ENCODE results near the gene RAB22A.
A peak's percentile ranks its signal among the peaks of the same experiment; 100 is the strongest.
"Not testable (repeated sequence)": the region's sequence is repeated elsewhere in the genome, so short reads cannot be mapped to it uniquely, and the experiment has no call there.

RAB22A gene

DNA sequence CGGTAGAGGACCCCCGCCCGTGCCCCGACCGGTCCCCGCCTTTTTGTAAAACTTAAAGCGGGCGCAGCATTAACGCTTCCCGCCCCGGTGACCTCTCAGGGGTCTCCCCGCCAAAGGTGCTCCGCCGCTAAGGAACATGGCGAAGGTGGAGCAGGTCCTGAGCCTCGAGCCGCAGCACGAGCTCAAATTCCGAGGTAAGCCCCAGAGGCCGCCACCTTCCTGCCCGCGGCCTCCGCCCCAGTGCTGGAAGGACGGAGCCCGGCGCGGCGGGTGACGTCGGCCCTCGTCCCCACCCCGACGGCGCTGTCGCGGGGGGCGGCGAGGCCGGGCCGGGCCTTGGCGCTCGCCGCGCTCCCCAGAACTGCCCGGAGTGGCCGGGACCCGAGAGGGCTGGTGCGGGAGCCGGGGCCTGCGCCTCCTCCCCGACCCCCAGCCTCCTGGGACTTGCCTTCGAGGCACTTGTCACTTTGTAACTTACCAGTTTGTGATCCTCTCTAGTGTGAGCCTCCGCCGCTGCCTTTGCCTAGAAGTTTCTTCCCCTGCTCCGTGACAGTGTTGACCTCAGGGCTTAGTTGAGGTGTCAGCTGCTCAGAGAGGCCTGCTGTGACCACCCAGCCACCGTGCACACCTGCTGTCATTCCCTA lies 79.9 kb downstream of the RAB22A start:
- peak in 1 of 2 donors; percentile 13 for DNase-seq

DNA sequence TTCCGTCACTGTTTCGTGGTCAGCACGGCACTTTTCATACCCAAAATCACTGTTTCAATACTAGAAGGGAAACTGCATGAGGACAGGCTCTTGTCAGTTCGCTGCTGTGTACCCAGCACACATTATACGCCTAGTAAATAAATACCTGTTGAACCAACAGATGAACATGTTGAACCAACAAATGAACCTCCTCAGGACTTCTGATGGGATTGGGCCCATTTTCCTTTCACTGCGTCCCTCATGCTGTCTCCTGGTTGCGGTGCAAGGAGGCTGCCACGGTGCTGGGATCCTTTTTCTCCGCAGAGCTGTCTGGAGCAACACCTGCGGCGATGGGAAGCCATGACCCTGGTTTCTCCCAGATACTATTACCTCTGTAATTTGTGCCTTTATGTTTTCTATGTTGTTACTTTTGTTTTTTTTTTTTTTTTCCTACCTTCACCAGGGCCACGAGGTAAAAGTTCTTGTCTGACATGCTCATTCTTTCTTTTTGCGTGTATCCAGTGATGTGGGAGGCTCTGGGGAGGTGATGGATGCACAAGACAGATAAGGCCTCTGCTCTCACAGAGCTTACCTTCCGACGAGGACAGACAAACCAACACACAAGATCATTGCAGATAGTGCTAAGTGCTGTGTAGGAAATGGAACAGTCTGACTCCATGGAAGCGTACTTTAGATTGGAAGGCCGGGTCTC lies 80.6 kb downstream of the RAB22A start:
- DNase-seq = no peak

DNA sequence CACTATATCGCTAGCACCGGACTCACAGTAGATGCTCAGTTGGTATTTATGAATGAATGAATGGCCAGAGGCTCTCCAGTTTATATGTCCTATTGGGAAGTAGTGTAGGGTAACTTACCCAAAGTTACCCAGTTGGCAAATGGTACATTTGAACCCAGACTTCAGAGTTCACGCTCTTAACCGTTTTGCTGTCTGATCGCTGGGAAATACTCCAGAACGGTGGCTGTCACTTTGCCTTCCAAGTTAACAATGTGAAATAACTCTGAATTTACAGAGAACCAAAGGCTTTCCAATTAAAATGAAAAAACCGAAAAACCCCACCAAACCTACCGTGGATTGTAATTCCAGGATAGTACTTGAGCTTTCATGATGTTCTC lies 81.1 kb downstream of the RAB22A start:
- no peak for DNase-seq

DNA sequence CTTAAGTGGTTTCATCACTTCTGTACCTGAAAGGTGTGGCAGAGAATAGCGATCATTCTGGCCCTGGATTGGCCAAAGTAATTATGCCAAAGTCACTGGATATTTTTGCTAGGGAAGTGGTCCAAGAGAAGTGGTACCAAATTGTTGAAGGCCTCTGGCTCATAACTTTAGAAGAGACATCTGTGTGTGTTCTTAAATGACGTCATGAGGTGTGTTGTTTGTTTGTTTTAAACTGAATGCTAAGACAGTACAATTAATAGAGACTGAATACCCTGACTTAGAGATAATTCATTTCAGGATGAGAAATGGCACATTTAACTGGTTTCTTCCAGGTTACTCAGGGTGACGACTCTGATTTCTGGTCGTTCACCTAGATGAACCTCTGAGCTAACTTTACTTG lies 82.8 kb downstream of the RAB22A start:
- DNase-seq = no peak

DNA sequence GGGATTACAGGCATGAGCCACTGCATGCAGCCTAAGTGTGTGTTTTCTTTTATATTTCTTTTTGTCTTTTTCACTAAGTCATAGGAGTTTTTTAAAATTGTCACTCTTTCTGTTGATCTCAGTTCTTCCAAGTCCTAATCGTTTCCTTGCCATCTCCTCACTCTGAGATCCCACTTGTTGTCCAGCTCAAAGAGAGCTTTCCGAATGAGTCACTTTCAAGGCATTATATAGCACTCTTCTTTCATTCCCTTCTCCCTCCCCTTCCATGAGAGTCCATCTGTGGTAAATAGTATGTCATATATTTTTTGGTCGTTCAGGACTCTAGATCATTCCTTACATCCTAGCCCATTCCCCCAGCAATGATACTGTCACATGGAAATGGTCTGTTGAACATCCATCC lies 83.8 kb downstream of the RAB22A start:
- DNase-seq = no peak

DNA sequence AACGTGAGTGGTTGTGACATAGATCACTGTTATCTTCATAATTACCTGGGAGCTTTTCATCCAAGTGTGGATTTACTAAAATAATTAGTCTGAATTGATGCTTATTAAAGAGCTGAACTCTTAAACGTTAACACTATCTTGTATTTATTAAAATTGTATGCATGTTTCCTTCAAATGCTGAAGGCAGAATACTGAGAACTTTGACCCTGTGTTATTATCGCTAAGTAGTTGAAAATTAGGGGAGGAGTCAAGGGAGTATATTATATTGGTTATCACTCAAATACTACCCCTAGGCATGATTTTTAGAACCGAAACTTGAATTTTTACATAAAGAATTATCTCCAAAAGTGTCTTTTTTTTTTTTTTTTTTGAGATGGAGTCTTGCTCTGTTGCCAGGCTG lies 85.3 kb downstream of the RAB22A start:
- no peak for DNase-seq

DNA sequence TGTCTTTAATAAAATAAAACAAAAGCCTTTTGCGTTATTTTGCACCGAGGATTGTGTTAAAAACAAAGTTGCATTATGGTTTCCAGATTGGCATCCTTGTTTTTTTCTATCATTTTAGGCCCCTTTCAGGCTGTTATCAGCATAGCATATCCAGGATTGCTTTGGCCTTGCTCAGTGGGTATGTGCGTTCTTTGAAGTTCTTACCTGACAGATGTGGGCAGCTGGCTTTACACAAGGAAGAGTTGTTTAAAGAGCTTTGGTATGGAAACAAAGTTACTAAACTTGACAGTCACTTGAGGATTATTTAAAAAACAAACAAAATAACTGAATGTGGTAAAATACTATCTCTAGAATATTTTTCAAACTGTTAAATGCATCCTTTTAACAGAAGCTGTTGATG lies 86.1 kb downstream of the RAB22A start:
- DNase-seq = no peak

DNA sequence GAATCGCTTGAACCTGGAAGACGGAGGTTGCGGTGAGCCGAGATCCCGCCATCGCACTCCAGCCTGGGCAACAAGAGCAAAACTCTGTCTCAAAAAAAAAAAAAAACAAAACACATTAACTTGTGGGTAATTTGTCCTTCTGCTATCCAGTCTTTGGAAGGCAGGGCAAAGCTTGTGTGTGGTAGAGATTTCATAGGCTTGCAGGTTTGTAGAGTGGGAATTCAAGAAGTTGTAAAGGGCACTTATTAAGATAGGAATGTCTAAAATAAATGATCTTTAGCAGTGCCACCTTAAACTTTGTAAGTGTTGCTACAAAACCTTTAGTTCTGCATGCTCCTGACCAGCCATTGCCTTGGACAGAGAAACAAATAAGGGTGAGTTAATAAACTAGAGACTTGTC lies 87.9 kb downstream of the RAB22A start:
- no peak for DNase-seq

DNA sequence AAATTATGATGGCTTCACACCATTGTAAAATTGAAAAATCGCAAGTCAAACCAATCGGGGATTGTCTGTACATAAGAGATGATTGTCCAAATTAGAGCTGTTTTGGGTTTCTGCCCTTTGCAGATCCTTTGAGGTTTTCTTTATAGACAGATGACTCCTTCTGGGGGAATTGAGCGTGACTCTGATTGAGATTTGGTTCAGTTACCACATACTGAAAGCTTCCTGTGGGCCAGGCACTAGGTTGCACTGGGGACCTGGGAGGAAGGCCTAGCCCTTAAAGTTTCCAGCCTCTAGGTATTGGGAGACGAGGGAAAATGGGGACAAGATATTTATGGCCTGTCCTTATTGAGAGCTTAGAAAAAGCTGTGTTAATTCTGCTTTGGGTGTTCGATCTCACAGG lies 88.7 kb downstream of the RAB22A start:
- no peak for DNase-seq

DNA sequence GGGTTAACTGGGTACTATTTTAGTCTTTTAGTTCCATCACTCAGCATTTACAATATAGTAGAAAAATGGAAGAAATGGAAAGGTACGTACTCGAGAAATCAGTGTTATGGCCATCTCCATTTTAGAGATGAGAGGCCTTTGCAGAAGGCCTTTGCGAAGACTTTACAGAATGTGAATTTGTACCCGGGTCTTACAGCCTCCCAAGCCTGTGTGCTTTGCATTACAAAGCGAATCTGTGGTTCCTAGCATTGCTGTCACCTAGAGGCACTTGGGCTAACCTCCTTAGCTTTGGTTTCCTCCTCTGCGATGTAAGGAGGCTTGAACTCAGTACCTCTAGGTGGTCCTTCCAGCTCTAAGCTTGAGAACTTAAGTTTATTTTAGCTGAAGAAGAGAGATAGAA lies 90.4 kb downstream of the RAB22A start:
- DNase-seq = no peak

DNA sequence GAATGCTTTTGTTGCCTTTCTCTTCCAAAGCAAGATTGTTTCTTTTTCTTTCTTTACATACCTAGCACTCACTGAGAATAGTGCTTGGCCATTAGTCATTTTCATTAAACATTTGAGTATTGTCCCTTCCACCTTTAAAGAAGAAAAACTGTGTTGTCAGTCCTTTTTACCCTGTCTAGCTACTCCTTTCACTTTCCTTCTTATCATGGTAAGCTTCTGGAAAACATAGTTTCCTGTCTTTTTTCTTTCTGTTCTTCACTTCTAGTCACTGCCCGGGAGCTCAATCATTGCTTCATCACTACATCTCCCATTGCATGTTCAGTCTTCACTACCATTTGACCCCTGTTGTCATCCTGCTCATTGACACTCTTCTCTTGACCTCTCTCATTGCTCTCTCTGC lies 91.6 kb downstream of the RAB22A start:
- DNase-seq = no peak

DNA sequence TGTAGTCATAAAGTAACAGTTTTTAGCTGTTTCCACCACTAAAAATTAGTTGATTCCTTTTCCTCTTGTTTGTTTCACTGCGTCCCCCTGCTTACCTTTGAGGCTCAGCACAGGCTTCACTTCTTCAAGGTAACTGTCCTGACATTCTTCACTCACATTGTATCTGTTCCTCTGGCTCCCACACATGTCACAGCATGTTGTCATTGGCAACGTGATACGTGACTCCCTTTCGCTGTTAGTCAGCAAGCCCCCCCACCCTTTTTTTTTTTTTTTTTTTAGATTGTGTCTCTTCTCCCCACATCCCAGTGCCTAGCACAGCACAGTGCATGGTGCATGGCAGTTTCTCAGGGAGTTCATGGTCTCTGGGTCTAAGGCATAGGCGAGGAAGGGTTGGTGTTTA lies 92.8 kb downstream of the RAB22A start:
- DNase-seq = no peak

DNA sequence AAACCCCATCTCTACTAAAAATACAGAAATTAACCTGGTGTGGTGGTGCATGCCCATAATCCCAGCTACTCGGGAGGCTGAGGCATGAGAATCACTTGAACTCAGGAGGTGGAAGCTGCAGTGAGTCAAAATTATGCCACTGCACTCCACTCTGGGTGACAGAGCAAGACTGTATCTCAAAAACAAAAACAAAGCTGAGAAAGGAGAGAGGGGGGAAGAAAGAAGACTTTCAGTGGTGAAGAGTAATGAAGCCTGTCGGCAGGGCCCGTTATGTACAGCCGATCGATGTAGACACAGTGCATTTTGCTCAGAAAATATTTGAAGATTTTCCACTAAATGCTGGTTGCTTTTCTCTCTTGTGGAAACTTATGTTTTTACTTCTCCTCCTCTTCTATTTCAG lies 93.3 kb downstream of the RAB22A start:
- DNase-seq = no peak

DNA sequence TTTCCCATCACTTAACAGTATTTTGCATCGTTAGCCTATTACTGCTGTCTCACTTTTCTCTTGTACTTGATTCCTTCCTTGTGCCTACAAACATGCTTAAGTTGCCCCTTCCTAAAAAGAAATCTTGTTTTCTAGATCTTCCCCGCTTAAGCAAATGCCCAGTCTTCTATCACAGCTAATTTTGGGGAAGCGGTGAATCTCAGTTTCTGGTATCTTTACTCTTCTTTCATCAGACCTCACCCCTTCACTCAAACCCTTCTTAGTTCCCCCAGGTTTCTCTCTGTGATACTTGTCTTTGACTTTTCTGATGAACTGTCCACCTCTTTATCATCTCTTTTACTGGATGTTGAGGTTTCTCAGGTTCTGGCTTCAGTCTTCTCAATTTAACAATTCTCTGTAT lies 93.8 kb downstream of the RAB22A start:
- no peak for DNase-seq

DNA sequence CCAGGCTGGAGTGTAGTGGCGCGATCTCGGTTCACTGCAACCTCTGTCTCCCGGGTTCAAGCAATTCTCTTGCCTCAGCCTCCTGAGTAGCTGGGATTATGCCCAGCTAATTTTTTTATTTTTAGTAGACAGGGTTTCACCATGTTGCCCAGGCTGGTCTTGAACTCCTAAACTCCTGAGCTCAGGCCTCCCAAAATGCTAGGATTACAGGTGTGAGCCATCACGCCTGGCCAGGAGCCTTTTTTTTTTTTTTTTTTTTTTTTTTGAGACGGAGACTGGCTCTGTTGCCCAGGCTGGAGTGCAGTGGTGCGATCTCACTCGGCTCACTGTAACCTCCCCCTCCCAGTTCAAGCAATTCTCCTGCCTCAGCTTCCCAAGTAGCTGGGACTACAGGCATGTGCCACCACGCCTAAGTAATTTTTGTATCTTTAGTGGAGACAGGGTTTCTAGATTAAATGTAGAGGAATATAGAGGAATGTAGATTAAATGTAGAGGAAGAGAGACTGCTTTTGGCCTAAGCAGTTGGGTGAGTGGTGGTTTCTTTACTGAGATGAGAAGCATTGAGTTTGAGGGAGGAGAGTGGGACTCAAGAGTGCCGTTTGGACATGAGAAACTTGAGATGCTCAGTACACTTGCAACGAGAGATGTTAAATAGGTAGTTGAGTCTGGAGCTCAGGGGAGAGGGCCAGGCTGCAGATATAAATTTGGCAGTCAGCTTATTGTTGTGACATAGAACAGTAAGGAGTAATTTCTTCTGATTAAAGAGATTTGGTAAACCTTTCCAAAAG lies 96.2 kb downstream of the RAB22A start:
- DNase-seq = no peak

DNA sequence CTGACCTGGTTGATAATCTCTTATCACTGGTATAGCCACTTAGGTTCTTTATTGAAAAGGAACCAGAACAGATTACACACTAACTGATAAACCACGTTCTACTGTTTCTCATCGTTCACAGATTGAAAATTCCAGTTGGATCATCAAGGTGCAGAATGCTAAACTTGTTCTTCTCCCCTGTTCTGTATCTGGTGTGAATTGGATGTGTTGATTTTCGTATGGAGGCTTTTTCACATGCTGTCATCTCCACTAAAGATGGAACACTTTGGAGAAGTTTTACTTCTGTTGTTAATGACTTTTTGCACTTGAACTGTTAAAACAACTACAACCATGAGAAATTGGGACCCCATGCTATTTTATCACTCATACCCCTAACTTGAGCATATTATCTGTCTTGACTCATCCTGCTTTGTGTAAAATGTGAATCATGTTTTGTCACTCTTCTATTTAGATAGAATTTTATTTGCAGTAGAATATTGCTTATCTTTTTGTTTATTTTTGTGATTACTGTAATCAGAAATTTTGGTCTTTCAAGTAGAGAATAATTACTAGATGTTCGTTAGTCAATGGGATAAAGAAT lies 97.0 kb downstream of the RAB22A start:
- no peak for DNase-seq

DNA sequence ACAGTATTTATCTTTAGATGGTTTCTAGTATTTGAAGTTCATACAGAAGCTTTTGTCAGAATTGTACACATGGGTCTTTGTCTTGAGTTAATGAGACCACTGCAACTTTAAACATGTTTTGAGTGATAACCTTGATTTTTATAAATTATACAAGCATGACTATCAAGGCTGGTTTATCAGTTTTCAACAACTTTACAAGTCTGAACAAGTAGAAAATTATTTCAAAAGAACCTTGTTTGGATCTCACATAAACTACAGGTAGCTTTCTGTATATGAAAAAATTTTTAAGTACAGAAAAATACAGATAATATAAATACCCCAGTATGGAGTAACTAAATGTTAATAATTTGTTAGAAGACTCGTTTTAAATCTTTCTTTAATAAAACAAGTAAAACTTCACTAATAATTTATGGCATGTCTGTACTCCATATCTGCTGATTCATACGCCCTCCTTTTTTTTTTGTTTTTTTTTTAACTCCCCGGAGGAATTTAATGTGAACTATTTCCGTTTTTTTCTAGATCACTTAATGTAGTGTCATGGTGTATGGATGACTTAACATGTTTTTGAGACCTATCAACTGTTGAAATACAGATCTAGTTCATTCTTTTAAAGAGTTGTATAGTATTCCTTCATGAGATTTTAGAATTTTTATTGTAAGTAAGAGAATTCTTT lies 97.8 kb downstream of the RAB22A start:
- no peak for DNase-seq

DNA sequence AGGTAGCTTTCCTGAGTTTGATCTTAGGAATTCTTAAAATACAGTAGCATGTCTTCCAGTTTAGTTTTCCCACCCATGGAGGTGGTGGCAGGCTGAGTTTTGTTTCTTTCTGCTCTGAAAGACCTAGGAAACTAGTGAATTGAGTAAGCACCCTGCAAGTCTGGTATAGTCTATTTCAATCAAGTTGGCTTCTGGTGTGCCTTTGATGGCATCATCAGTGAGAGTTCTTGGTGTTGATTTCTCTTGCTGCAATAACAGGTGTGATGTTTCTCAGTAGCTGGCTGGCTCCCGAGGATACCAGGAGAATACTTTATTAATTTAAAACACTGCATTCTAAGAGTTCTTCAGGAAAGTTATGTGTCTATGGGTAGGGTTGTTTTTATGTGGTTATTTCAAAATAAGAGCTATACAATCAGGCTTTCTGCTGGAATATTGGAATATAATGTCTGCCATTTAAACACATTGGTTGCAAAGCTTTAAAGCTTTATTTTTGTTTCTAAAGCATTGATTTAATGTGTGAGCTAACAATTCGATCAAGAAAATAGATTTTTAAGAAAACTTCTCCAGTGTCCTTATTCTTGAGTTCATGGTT lies 98.5 kb downstream of the RAB22A start:
- DNase-seq = no peak

DNA sequence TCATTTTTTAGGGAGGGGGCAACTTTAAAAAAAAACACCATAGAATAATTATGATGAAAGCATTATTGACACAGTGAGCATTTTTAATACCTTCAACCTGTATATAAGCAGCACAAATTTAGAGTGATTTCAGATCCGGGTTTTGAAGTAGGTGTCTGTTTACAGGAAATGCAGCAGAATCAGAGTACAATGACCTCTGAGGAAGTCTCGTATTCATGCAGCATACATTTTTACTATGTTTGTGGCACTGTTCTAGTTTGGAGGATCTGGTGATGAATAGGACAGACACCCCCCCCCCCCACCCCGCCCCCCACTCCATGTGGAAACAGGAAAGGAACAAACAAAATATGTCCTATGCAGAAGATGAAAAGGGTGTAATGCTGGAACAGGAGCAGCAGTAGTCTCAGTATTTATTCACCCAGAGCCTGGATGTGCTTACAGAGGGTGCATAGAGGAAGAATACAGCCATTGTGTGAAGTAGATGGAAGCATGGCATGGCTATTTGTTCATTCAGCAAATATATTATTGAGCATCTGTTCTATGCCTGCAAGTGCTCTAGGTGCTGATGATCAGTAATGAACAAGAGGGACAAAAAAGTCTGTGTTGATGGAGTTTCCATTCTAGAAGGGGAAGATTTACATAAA lies 99.2 kb downstream of the RAB22A start:
- DNase-seq = no peak

DNA sequence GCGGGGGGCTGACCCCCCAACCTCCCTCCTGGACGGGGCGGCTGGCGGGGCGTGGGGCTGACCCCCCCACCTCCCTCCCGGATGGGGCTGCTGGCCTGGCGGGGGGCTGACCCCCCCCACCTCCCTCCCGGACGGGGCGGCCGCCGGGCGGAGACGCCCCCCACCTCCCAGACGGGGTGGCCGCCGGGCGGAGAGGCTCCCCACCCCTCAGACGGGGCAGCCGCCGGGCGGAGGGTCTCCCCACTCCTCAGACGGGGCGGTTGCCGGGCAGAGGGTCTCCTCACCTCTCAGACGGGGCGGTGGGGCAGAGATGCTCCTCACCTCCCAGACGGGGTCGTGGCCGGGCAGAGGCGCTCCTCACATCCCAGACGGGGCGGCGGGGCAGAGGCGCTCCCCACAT lies 104.7 kb downstream of the RAB22A start:
- not testable (repeated sequence) for DNase-seq

DNA sequence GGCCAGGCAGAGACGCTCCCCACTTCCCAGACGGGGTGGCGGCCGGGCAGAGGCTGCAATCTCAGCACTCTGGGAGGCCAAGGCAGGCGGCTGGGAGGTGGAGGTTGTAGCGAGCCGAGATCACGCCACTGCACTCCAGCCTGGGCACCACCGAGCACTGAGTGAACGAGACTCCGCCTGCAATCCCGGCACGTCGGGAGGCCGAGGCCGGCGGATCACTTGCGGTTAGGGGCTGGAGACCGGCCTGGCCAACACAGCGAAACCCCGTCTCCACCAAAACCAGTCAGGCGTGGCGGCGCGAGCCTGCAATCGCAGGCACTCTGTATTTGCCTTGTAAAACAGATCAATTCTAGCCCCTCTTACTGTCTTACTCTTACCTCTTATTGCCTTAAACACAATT lies 105.3 kb downstream of the RAB22A start:
- DNase-seq = not testable (repeated sequence)

DNA sequence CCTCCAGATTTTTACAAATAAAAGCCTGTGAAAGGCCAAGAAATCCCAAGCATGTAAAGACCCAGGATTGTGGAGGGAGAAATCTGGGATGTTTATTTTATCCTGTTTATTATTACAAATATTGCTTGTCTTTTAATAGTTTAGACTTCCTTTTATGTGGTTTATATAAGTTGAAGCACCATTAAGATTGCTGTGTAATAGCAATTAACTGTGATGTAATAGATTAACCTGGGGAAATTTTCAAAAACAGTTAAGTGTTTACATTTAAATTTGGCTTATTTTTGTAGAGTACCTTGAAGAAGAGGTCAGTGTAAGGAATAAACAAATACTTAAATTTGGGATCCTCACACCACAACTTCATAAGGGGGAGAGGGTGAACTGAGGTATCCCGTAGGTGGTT lies 106.5 kb downstream of the RAB22A start:
- DNase-seq = no peak
